ENCODE measurements around the gene GABBR2.

Gene GABBR2

GRCh38 chr9:98567540-98568233 lies 141.0 kb downstream of the GABBR2 start:
- DNase-seq, result no peak

GRCh38 chr9:98565152-98566135 lies 143.3 kb downstream of the GABBR2 start:
- DNase-seq, result no peak

- DNase-seq, result no peak
These were observed 144.0 kb downstream of the GABBR2 start for GRCh38 chr9:98564714-98565113.

- DNase-seq, result no peak
These were observed 144.7 kb downstream of the GABBR2 start for GRCh38 chr9:98563988-98564387.

GRCh38 chr9:98563212-98563907 lies 145.4 kb downstream of the GABBR2 start:
- no peak for DNase-seq

GRCh38 chr9:98559561-98559960 lies 149.2 kb downstream of the GABBR2 start:
- DNase-seq, result no peak

GRCh38 chr9:98558575-98558974 lies 150.2 kb downstream of the GABBR2 start:
- DNase-seq, result no peak

- no peak for DNase-seq
These were observed 152.2 kb downstream of the GABBR2 start for GRCh38 chr9:98556511-98556910.

GRCh38 chr9:98555651-98556465 lies 152.9 kb downstream of the GABBR2 start:
- DNase-seq, result no peak

GRCh38 chr9:98554752-98555151 lies 154.0 kb downstream of the GABBR2 start:
- DNase-seq, result no peak

GRCh38 chr9:98552331-98552730 lies 156.4 kb downstream of the GABBR2 start:
- no peak for DNase-seq

GRCh38 chr9:98551511-98552286 lies 157.0 kb downstream of the GABBR2 start:
- peak; percentile 21 for DNase-seq

- DNase-seq, result no peak
These were observed 158.4 kb downstream of the GABBR2 start for GRCh38 chr9:98550206-98550820.

- DNase-seq, result no peak
These were observed 159.3 kb downstream of the GABBR2 start for GRCh38 chr9:98549401-98549800.

GRCh38 chr9:98547606-98548005 lies 161.1 kb downstream of the GABBR2 start:
- DNase-seq, result no peak

- no peak for DNase-seq
These were observed 163.7 kb downstream of the GABBR2 start for GRCh38 chr9:98545021-98545420.

GRCh38 chr9:98541684-98542230 lies 167.0 kb downstream of the GABBR2 start:
- DNase-seq, result no peak

GRCh38 chr9:98540476-98540875 lies 168.3 kb downstream of the GABBR2 start:
- DNase-seq, result no peak

GRCh38 chr9:98539954-98540353 lies 168.8 kb downstream of the GABBR2 start:
- DNase-seq, result no peak

- DNase-seq, result no peak
These were observed 170.1 kb downstream of the GABBR2 start for GRCh38 chr9:98538626-98539031.

GRCh38 chr9:98538203-98538602 lies 170.5 kb downstream of the GABBR2 start:
- DNase-seq, result no peak
